K562 (cell line): Measurements from ENCODE around the gene LILRB3. TPM values are rescaled to one million over a fixed set of nuclear protein-coding genes. Genes with fewer than 3 reads are reported as not detected.

Experiments
- CBX3 ChIP-seq, 2 experiments: IDR thresholded peaks; 1 replicate in 1 of 2; 2 replicates in 1 of 2; pipeline ENCODE4 v1.6.1; 2012; ENCODE audit warnings: inconsistent platforms in 2 of 2, low read length in 2 of 2, borderline replicate concordance in 1 of 2, control low read depth in 1 of 2
- GTF2E2 ChIP-seq: fragments of 200-800 bp; sonication (Bioruptor generic); IDR thresholded peaks from 2 replicates; pipeline ENCODE4 v1.6.1; 2016; ENCODE audit warnings: missing genetic modification characterization, missing compliant biosample characterization
- KLF16 ChIP-seq: IDR thresholded peaks from 2 replicates; pipeline ENCODE4 v1.6.1; 2016; ENCODE audit warnings: antibody characterized with exemption
- MYBL2 ChIP-seq, 2 experiments: fragments of 450-650 bp in 1 of 2; sonication (generic) in 1 of 2; formaldehyde crosslinking in 1 of 2; IDR thresholded peaks; 2 replicates each; pipeline versions ENCODE4 v1.6.1 to v1.8.1; 2017 to 2022; ENCODE audit warnings: borderline replicate concordance in 1 of 2, inconsistent platforms in 1 of 2, low read depth in 1 of 2, mild to moderate bottlenecking in 1 of 2, missing genetic modification reagents in 1 of 2, moderate library complexity in 1 of 2
- ZBTB7A ChIP-seq: IDR thresholded peaks from 2 replicates; pipeline ENCODE4 v1.6.1; 2011; ENCODE audit warnings: low read depth, mild to moderate bottlenecking, low read length, moderate library complexity, borderline replicate concordance; ENCODE audit not compliant: control insufficient read depth
- ZNF699 ChIP-seq: fragments of 250-450 bp; sonication (Bioruptor Pico); IDR thresholded peaks from 2 replicates; pipeline ENCODE4 v1.8.0; 2021; ENCODE audit warnings: mild to moderate bottlenecking, moderate library complexity; ENCODE audit not compliant: insufficient replicate concordance
- ZNF830 ChIP-seq: fragments of 250-450 bp; sonication (Bioruptor Pico); IDR thresholded peaks from 2 replicates; pipeline ENCODE4 v1.5.0; 2021; ENCODE audit warnings: mild to moderate bottlenecking
- polyA plus RNA-seq, 8 experiments: library from polyadenylated mRNA; depleted of rRNA in 4 of 8; stranded (reverse) in 5 of 8; unstranded in 3 of 8; fragments of >200 nt; fragmentation: Nextera tagmentation in 2 of 8; fragmentation: Illumina TruSeq in 1 of 8; extraction: Ambion mirVana in 2 of 8; extraction: Trizol in 1 of 8; gene quantifications; 2 replicates each; pipeline versions ENCODE4 v1.2.1 to v1.2.3, GENCODE V29; 2011 to 2014; ENCODE audit warnings: inconsistent platforms in 1 of 8, missing spikeins in 1 of 8
- total RNA-seq, 7 experiments: library from RNA; depleted of rRNA in 6 of 7; stranded (reverse); fragments of >200 nt in 6 of 7; fragmentation: Illumina TruSeq in 2 of 7; extraction: Trizol in 2 of 7; gene quantifications; 2 replicates each; pipeline versions ENCODE4 v1.2.1 to v1.2.3, GENCODE V29; 2011 to 2021; ENCODE audit warnings: low replicate concordance in 1 of 7
- TF ChIP-seq, protein P1 (sequence below): fragments of 450-650 bp; IDR thresholded peaks from 2 replicates; pipeline ENCODE4 v1.6.1; 2016; ENCODE audit warnings: mild to moderate bottlenecking, moderate library complexity
- TF ChIP-seq, protein P2 (sequence below): fragments of 250-450 bp; sonication (Bioruptor Pico); IDR thresholded peaks from 2 replicates; pipeline ENCODE4 v1.5.0; 2021; ENCODE audit warnings: mild to moderate bottlenecking, moderate library complexity

The LILRB3 gene
- total and polyA plus RNA-seq, 9 of the 15 experiments (the other 6 are each of a cell fraction or from before 2014, with no cell fraction given), result 0.01 to 0.09 TPM; not detected in 7

- TF ChIP-seq, protein P1, sequence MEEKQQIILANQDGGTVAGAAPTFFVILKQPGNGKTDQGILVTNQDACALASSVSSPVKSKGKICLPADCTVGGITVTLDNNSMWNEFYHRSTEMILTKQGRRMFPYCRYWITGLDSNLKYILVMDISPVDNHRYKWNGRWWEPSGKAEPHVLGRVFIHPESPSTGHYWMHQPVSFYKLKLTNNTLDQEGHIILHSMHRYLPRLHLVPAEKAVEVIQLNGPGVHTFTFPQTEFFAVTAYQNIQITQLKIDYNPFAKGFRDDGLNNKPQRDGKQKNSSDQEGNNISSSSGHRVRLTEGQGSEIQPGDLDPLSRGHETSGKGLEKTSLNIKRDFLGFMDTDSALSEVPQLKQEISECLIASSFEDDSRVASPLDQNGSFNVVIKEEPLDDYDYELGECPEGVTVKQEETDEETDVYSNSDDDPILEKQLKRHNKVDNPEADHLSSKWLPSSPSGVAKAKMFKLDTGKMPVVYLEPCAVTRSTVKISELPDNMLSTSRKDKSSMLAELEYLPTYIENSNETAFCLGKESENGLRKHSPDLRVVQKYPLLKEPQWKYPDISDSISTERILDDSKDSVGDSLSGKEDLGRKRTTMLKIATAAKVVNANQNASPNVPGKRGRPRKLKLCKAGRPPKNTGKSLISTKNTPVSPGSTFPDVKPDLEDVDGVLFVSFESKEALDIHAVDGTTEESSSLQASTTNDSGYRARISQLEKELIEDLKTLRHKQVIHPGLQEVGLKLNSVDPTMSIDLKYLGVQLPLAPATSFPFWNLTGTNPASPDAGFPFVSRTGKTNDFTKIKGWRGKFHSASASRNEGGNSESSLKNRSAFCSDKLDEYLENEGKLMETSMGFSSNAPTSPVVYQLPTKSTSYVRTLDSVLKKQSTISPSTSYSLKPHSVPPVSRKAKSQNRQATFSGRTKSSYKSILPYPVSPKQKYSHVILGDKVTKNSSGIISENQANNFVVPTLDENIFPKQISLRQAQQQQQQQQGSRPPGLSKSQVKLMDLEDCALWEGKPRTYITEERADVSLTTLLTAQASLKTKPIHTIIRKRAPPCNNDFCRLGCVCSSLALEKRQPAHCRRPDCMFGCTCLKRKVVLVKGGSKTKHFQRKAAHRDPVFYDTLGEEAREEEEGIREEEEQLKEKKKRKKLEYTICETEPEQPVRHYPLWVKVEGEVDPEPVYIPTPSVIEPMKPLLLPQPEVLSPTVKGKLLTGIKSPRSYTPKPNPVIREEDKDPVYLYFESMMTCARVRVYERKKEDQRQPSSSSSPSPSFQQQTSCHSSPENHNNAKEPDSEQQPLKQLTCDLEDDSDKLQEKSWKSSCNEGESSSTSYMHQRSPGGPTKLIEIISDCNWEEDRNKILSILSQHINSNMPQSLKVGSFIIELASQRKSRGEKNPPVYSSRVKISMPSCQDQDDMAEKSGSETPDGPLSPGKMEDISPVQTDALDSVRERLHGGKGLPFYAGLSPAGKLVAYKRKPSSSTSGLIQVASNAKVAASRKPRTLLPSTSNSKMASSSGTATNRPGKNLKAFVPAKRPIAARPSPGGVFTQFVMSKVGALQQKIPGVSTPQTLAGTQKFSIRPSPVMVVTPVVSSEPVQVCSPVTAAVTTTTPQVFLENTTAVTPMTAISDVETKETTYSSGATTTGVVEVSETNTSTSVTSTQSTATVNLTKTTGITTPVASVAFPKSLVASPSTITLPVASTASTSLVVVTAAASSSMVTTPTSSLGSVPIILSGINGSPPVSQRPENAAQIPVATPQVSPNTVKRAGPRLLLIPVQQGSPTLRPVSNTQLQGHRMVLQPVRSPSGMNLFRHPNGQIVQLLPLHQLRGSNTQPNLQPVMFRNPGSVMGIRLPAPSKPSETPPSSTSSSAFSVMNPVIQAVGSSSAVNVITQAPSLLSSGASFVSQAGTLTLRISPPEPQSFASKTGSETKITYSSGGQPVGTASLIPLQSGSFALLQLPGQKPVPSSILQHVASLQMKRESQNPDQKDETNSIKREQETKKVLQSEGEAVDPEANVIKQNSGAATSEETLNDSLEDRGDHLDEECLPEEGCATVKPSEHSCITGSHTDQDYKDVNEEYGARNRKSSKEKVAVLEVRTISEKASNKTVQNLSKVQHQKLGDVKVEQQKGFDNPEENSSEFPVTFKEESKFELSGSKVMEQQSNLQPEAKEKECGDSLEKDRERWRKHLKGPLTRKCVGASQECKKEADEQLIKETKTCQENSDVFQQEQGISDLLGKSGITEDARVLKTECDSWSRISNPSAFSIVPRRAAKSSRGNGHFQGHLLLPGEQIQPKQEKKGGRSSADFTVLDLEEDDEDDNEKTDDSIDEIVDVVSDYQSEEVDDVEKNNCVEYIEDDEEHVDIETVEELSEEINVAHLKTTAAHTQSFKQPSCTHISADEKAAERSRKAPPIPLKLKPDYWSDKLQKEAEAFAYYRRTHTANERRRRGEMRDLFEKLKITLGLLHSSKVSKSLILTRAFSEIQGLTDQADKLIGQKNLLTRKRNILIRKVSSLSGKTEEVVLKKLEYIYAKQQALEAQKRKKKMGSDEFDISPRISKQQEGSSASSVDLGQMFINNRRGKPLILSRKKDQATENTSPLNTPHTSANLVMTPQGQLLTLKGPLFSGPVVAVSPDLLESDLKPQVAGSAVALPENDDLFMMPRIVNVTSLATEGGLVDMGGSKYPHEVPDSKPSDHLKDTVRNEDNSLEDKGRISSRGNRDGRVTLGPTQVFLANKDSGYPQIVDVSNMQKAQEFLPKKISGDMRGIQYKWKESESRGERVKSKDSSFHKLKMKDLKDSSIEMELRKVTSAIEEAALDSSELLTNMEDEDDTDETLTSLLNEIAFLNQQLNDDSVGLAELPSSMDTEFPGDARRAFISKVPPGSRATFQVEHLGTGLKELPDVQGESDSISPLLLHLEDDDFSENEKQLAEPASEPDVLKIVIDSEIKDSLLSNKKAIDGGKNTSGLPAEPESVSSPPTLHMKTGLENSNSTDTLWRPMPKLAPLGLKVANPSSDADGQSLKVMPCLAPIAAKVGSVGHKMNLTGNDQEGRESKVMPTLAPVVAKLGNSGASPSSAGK, result no peak
- TF ChIP-seq MYBL2 (IDR thresholded peaks at IDR 0.05; ENCODE audit: low read depth) (no peak), MYBL2 (CRISPR knock-in tag; IDR thresholded peaks at IDR 0.05; ENCODE audit: borderline replicate concordance) (no peak), ZBTB7A (peak; percentile 33; the same call in 1 of the 2 replicates), GTF2E2 (tag) (no peak), ZNF699 (CRISPR knock-in tag) (no peak), KLF16 (peak; percentile 47), CBX3 (IDR thresholded peaks at IDR 0.05; ENCODE audit: borderline replicate concordance in 1 of 2, low read length in 2 of 2) (peak in 1 of 2 experiments; percentile 23; a peak in 1 of 3 replicates), ZNF830 (CRISPR knock-in tag) (no peak)
- TF ChIP-seq, protein P2, sequence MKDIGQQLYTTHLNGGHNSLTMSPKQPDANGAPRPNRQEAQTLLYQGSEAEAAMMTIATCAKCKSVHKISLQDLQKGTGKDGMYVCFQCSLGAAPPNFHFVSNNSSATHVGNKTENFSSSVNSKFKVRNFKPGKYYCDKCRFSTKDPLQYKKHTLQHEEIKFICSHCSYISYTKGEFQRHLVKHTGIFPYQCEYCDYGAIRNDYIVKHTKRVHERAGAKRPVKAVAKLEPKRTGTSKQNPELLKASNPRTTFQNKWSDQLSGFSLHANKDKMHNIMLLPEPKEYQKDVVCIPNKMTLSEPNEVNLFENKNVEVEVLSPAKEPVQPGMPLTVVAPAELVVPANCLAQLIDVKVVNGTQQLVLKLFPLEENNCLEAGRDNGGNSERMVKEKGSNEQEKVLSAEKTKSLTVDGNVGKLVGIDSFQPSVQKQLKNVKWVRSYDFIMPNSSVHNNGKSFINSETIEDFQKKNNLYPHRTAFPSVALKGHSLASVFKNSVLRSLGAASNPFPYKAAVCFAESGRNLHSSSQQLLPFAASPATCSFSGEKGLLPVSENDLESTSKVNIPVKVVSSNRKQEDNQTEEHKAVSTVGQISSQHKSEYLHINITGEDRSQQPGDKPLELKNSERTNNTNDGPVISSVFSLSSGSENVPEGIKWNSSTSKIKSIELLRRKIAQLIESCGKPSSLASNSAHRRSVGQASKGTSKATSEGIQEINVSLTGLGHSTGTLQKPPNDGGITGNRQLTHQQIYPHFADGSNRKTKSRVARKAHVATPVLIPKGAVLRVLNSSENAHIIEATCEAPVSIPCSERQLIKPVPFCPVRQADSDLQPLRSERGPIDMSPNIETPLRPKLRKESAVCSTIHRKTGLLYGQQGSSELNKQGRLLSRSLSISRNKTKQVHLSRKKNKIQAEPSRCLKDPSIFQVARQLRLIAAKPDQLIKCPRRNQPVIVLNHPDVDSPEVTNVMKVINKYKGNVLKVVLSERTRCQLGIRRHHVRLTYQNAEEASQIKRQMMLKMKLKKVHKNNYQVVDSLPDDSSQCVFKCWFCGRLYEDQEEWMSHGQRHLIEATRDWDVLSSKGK, result no peak
Observed at GRCh38 chr19:54168174-54168917, 54.5 kb downstream of the LILRB3 start (continued).
